OCI-LY3 (cell line): ENCODE measurements around the gene GULP1.

Experiments used
- CTCF ChIP-seq: fragments of 200-600, 300-600 bp; sonication (generic); IDR thresholded peaks from 2 replicates; pipeline ENCODE4 v1.5.1; 2014; ENCODE audit warnings: antibody characterized with exemption, low read length, low read depth
- EZH2phosphoT487 ChIP-seq: fragments of 200-600 bp; shearing (Covaris generic); IDR thresholded peaks from 2 replicates; pipeline ENCODE4 v1.6.1; 2018; ENCODE audit warnings: antibody characterized with exemption, mixed run types, low read depth

- TF ChIP-seq CTCF (no peak), EZH2phosphoT487 (no peak)
Measured at GRCh38 chr2:188477564-188478103, 186.0 kb downstream of the GULP1 start.
